ENCODE results near the gene TIMP4. TPM values are rescaled to one million over a fixed set of nuclear protein-coding genes. Genes with fewer than 3 reads are reported as not detected.

The TIMP4 gene
- total and polyA plus RNA-seq, 12 donors, result 4.0 to 34.3 (median 9.7) TPM

DNA sequence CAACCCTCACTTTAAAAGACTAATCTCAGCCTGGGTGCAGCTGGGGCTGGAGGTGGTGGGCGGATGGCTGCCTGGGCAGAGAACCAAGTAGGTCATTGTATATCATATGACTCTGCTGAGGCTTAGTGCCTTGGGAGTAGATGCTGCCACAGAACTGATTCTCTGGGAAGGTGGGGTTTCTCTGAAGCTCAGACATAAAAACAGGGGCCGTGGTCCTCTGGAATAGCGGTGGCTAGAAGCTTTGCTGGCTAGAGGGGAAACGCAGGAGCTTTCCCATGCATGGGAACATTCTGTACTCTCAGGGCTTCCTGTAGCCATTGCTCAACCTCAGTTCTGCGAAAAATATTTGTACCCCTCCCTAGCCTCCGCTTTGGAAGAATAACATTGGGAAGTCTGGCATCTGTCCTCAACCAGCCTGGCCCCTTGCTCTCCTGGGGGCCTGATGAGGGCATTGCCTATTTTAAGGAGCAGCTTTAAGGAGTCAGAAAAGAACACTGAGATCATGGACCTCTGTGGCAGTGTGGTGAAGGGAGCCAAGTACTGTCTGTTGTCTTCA is 14.7 kb downstream of the TIMP4 start:
- peak in 6 of 7 donors; percentile 20 to 81 (median 53) for DNase-seq
- WGBS, 4 donors, result 21 to 50% (median 35%) methylated on average over 6 of the region's 6 CpGs
- Histone ChIP-seq H3K9me3 (replicated peaks in 1 of 3) (no peaks in the 10 kb centered on the region), H3K27ac (peak overlapping the region in 3 of 5 donors; percentile 51 to 79 (median 63)), H3K36me3 (replicated peaks in 1 of 2) (no peaks in the 10 kb centered on the region), H3K27me3 (peaks cover 4% of the 10 kb centered on the region), H3K4me3 (no peak overlapping the region), H3K4me1 (replicated peaks in 1 of 2) (peaks cover 0 to 17% of the 10 kb centered on the region in 2 donors)
- TF ChIP-seq, protein P1, sequence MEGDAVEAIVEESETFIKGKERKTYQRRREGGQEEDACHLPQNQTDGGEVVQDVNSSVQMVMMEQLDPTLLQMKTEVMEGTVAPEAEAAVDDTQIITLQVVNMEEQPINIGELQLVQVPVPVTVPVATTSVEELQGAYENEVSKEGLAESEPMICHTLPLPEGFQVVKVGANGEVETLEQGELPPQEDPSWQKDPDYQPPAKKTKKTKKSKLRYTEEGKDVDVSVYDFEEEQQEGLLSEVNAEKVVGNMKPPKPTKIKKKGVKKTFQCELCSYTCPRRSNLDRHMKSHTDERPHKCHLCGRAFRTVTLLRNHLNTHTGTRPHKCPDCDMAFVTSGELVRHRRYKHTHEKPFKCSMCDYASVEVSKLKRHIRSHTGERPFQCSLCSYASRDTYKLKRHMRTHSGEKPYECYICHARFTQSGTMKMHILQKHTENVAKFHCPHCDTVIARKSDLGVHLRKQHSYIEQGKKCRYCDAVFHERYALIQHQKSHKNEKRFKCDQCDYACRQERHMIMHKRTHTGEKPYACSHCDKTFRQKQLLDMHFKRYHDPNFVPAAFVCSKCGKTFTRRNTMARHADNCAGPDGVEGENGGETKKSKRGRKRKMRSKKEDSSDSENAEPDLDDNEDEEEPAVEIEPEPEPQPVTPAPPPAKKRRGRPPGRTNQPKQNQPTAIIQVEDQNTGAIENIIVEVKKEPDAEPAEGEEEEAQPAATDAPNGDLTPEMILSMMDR (IDR thresholded peaks at IDR 0.05), result no peak
- no peak for TF ChIP-seq POLR2A (IDR thresholded peaks at IDR 0.05)
- intact Hi-C loops (cut with DNase I), result loop anchor here in 1 of 2 donors (5.0 kb wide), 1 partner anchor 33 kb away; no protein-coding TSS in a partner anchor

DNA sequence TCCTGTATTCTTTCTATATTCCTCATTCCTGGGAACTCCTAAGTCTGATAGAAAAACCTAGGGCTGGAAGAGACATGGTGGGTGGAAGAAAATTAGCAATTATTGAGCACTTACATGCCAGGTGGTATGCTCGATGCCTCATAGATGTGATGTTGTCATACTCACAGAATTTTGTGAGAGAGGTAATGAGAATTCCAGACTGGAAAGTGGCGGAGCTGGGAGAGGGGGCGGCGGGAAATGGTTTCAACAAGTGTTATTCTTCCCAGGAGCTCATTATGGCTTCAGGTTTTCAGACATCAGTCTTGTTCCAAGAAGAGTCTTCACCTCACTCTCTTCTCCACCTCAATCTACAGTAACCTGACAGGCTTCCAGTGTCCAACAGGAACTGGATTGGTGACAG is 16.2 kb downstream of the TIMP4 start:
- 88 to 93% (median 90%) methylated on average over 4 of the region's 4 CpGs for WGBS, 4 donors
- Histone ChIP-seq H3K4me1 (replicated peaks in 1 of 2) (peaks cover 0 to 17% of the 10 kb centered on the region in 2 donors), H3K9me3 (replicated peaks in 1 of 3) (no peaks in the 10 kb centered on the region), H3K27me3 (peaks cover 4% of the 10 kb centered on the region), H3K4me3 (no peak overlapping the region), H3K27ac (peak overlapping the region in 1 of 5 donors; percentile 79), H3K36me3 (replicated peaks in 1 of 2) (no peaks in the 10 kb centered on the region)
- TF ChIP-seq, protein P1 (IDR thresholded peaks at IDR 0.05), result no peak
- no peak for TF ChIP-seq POLR2A (IDR thresholded peaks at IDR 0.05)
- intact Hi-C loops (cut with DNase I), result loop anchor here in 1 of 2 donors (5.0 kb wide), 1 partner anchor 35 kb away; no protein-coding TSS in a partner anchor
- DNase-seq, result no peak

DNA sequence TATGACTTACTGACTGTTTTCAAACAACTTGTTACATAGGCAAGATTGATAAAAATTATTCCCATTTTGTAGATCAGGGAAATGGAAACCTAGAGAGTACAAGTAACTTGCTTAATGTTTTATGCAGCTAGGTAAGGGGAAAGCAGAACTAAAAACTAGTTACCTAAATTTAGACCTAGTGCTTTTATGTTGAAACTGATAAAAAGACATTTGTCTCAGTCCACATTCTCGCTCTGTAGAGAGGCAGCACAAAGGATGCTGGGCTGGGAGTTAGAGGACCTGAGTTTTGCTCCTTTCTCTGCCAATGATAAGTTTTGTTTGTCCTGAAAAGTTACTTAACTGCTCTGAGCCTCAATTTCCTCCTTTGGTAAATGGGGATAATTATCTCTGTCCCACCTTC is 17.4 kb downstream of the TIMP4 start:
- no peak overlapping the region for H3K27ac ChIP-seq
- WGBS, 4 donors, result 77 to 89% (median 84%) methylated on average over 1 of the region's 1 CpG
- H3K36me3 ChIP-seq (replicated peaks in 1 of 2), result no peaks in the 10 kb centered on the region
- TF ChIP-seq POLR2A (IDR thresholded peaks at IDR 0.05), result no peak
- TF ChIP-seq, protein P1 (IDR thresholded peaks at IDR 0.05), result no peak
- DNase-seq, result no peak
- intact Hi-C loops (cut with DNase I), result loop anchor here in 1 of 2 donors (5.0 kb wide), 1 partner anchor 36 kb away; no protein-coding TSS in a partner anchor
- no peaks in the 10 kb centered on the region for H3K9me3 ChIP-seq (replicated peaks in 1 of 3)
- H3K27me3 ChIP-seq, result peaks cover 4% of the 10 kb centered on the region
- H3K4me1 ChIP-seq (replicated peaks in 1 of 2), result peaks cover 0 to 17% of the 10 kb centered on the region in 2 donors
- H3K4me3 ChIP-seq, result no peak overlapping the region

DNA sequence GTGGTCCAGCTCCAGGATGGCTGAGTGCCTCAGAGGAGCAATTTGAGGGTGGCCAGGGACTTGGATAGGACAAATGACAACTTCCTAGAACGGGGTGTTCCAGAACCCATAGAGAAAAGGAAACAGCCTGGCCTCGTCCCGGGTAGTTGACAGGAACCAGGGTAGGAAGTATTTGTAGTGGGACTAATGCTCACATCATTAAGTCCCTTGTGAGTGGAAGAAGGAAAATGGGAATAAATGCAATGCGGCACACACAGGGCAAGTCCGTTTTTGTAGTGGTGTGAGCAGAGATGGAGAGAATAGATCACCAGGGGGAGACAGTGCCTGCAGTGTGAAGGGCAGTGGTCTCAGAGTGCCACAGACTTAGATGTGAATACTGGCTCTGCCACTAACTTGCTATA is 19.6 kb downstream of the TIMP4 start:
- H3K4me1 ChIP-seq (replicated peaks in 1 of 2), result peaks cover 0 to 7% of the 10 kb centered on the region in 2 donors
- H3K9me3 ChIP-seq (replicated peaks in 1 of 3), result no peaks in the 10 kb centered on the region
- H3K27ac ChIP-seq, result peak overlapping the region in 1 of 5 donors; percentile 2
- DNase-seq, result peak in 3 of 7 donors; percentile 18 to 25 (median 22)
- H3K4me3 ChIP-seq, result no peak overlapping the region
- H3K36me3 ChIP-seq (replicated peaks in 1 of 2), result no peaks in the 10 kb centered on the region
- intact Hi-C loops (cut with DNase I), result loop anchor here (5.0 kb wide), 2 partner anchors 38 to 343 kb away; partner anchors contain the start of gene TSEN2 (in 1 of the 2)
- TF ChIP-seq, protein P1 (IDR thresholded peaks at IDR 0.05), result peak in 5 of 6 experiments; percentile 32 to 61 (median 44)
- no peak for TF ChIP-seq POLR2A (IDR thresholded peaks at IDR 0.05)
- H3K27me3 ChIP-seq, result peaks cover 4% of the 10 kb centered on the region
- WGBS, 4 donors, result 47 to 57% (median 51%) methylated on average over 5 of the region's 5 CpGs

Measured in adrenal gland (tissue), 12 donors.